CD4-positive, alpha-beta T cell treated with Interleukin-6 at 100 ng/mL for 8 hours (primary cell): ENCODE measurements around the gene LSS.
A peak's percentile ranks its signal among the peaks of the same experiment; 100 is the strongest.
"Not testable (repeated sequence)": the region's sequence is repeated elsewhere in the genome, so short reads cannot be mapped to it uniquely, and the experiment has no call there.

Experiments used
- DNase-seq: peaks from one replicate; pipeline ENCODE4 v3.0.0-alpha.2; 2020; ENCODE audit warnings: mixed read lengths, low spot score

The LSS gene

GRCh38 chr21:46245213-46245915 lies 16.8 kb upstream of the LSS start:
- no peak for DNase-seq

DNA sequence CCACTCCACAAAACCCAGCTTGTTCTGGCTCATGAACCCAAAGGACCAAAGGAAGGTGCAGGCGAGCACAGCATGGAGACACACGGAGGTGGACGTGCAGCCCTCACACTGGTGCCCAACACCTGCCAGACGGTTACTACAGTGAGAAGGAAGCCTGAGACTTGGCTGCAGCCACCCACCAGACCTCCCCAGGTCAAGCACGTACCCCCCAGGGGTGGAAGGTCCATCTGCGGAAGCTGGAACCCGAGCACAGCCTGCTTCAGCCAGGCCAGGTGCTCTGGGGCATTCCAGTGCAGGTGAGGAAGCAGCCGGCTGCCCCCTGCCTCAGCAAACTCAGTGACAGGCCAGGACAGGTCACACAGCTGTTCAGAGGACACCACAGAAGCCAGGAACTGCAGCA lies 16.0 kb upstream of the LSS start:
- no peak for DNase-seq

DNA sequence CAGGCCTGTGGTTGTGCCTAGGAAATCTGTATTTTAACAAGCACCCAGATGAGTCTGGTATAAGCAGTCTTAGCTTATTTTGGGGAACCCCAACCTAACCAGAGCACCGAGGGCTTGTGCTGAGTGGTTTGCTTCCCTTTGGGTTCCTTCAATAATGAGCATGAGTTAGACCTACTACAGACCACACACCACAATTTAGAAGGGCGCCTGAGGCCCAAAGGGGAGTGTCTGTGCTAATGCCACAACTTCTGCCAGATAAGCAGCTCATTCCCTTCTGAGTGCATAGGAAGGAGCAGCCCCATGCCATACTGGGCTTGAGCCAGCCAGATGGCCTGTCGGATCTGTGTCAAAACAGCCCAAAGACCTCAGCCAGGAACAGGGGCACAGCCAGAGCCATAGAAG lies 15.4 kb upstream of the LSS start:
- no peak for DNase-seq

GRCh38 chr21:46243325-46243724 lies 14.8 kb upstream of the LSS start:
- no peak for DNase-seq

DNA sequence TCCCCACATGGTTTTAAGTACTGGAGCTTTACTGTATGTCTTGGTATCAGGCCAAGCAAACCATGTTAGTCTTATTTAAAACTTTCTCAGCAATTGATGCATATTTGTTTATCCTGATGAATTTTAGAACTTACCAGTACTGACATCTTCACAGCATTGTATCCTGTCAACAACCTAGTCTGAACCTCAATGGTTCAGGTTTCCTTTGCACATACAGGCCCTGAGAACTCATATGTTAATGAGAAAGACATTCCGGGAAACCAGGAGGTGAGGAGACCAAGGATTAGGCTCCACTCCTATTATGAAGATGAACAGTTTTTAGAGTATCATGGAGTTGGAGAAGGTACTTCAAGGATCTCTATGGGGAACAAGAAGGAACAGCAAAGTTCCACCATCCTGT lies 13.0 kb upstream of the LSS start:
- DNase-seq: not testable (repeated sequence)

DNA sequence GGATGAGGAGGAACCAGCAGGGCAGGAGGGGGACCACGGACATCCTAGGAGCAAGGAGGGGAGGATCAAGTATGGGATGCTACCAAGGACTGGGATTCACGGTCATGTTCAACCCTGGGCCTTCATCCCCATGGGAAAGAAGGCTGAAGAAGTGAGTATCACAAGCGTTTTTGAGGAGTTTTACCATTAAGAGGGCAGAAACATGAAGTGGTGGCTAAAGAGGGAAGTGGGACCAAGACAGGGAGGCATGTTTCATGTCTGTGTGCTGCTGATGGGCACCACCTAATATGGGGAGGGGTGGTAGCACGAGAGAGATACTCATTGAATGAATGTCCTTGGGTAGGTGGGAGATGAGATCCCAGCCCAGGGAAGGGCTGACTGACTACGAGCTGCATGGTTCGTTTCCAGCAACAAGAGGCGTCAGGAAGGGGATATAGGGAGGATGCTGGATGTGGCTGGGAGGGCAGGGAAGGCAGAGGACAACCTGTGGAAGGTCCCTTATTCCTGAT lies 11.3 kb upstream of the LSS start:
- DNase-seq: no peak

GRCh38 chr21:46237474-46237873 lies 8.9 kb upstream of the LSS start:
- no peak for DNase-seq

GRCh38 chr21:46234436-46234950 lies 5.9 kb upstream of the LSS start:
- DNase-seq: no peak

DNA sequence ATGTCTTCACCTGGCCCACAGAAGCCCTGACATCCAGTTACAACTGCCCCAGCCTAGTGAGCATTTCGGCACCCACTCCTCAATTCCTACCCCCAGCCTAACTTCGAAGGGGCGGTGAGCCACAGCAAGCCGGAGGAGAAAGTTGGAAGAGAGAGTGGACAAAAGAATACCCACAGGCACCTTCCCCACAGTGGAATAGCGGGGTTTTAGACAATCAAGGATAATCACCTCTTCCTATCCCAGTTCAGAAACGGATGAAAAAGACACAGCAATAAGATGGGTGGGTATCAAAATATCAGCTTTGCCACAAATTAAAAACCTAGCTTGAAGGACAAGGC lies 1.3 kb upstream of the LSS start:
- DNase-seq: no peak

DNA sequence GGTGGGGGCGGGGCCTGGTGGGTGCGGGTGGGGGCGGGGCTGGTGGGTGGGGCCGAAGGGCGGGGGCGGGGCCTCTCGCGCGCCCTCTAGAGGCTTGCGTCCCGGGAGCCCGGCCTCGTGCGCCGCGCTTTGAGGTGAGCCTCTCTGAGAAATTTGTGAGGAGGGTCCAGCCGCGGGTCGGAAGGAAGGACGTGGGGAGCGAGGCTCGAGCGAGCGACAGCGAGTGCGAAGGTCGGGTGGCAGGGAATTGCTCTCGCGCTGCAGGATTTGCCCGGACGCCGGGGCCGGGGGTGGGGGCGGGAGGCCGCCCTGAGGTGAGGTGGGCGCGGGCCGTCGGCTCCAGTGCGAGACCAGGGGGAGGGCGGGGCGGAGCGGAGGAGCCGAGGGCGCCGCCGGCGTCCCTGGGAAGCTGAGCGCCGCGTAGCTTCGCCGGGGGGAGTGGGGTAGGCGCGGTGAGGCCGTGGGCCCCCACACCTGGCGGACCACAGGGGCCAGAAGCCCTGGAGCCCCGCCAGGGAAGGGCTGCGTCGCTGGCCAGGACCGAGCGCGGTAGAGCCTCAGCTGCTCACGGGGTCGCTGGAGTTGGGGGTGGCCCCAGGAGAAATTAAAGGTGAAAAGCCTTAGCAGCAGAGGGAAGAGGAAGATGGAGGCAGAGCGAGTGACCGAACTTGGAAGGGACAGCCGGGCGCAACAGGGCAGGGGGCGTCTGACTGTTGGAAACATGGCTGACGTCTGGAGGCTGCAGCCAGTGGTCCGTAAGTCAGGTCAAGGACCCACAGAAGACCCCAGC lies 754 bp upstream of the LSS start:
- peak; percentile 24 for DNase-seq

- DNase-seq: no peak
Observed at GRCh38 chr21:46227811-46228344, 696 bp downstream of the LSS start.

DNA sequence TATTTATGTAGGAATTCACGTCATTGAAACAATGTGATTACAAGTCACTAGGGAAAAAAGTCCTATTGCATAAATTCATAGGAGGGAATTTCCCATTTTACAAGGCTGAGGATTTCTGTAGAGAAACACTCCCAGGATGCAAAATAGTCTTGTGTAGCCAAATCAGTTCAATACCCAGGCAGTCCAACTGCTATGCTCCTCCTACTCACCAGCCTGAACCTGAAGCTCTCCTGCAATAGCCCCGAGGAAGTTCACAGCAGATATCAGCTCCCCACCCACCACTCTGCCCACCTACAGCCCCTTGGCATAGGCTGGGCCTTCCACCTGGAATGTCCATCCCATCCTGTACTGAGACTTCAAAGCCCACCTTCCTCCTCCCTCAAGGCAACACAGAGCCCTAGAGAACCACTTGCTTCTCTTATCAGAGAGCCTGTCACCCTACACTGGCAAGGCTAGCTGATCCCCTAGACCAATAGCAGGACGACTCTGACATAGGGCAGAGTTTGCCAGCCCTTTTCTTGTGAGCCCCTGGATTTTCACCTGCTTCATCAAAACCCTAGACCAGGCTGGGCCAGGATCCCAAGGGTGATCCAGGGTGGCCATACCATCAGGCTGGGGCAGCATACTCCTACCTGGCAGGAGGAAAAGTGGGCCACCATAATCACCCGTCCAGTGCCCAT lies 1.5 kb downstream of the LSS start:
- no peak for DNase-seq

DNA sequence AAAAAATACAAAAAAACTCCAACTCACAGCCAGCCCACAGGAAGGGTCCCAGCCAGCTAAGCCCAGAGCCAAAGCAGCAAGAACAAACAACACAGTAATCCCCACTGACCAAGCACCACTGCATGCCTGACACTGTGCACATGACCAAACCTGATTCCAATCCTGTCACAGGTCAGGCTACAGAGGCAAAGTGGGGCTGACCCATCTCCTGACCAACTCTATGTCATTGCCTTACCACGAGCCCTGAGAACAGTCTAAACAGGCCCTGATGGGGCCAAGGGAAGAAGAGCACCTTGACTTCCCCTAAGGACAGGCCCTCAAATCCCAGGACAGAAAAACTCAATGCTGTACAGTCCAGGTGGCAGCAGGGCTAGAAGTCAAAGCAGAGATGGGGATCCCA lies 2.4 kb downstream of the LSS start:
- DNase-seq: no peak

GRCh38 chr21:46223661-46224060 lies 4.9 kb downstream of the LSS start:
- not testable (repeated sequence) for DNase-seq

- no peak for DNase-seq
Observed at GRCh38 chr21:46223217-46223616, 5.4 kb downstream of the LSS start.

- DNase-seq: no peak
Observed at GRCh38 chr21:46222436-46223116, 6.0 kb downstream of the LSS start.

DNA sequence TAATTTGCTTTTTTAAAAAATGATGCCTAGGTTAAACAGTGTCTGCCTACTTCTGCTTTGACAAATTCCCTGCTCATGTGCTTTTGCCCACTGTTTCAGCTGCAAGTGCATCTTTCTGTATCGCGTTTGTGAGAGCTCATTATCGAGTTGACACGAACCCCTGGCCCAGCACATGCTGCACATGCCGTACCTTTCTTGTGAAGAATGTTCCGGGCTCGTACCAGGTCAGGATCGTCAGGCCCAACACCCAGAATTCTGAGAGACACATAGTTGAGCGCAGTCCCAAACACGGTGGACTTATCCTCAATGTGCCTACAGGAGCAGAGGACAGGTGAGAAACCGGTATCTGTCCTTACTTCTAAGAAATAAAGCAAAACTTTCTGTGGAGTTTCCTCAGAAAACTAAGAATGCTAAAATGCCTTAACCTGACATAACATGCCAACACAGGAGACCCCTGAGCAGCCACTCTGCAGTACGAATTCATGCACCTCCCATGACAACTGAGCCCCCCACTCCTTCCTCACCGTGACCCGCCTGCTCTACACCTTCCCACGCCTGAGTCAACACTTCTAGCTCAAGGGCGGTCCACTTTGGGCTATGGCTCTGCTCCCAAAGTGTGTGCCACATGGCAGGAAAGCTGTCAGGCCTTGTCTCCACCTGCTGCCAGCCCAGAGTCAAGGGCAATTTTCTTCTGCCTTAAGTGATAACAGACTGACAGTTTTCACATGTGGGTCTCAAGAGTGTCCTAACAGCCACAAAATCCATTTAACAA lies 6.7 kb downstream of the LSS start:
- DNase-seq: no peak

DNA sequence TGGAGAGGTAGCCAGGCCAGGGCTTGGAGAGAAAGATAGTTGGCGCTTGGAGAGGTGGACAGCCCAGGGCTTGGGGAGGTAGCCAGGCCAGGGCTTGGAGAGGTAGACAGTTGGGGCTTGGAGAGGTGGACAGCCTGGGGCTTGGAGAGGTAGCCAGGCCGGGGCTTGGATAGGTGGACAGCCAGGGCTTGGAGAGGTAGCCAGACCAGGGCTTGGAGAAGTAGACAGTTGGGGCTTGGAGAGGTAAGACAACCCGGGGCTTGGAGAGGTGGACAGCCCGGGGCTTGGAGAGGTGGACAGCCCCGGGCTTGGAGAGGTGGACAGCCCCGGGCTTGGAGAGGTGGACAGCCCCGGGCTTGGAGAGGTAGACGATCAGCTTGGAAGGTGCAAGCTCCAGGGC lies 7.7 kb downstream of the LSS start:
- DNase-seq: no peak

DNA sequence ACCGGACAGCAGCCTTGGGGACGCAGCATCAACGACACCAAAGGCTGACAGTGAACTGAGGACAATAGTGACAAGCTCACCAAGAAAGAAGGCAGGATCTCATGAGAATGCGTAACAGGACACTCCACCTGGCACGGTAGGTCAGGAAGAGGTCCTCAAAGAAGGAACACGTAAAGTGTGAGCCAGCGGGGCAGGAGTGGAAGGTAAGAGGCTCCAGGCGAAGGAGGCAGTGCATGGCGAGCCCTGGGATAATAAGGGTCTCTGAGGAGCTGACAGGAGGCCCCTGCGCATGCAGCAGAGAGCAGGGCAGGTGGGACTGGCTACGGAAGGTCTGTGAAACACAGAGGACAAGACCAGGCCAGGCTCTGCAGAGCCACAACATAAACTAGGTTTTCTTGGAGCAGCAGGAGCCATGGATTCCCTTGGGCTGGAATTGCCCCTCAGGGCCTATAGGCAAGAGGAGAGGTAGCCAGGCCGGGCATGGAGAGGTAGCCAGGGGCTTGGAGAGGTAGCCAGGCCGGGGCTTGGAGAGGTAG lies 8.2 kb downstream of the LSS start:
- DNase-seq: no peak

DNA sequence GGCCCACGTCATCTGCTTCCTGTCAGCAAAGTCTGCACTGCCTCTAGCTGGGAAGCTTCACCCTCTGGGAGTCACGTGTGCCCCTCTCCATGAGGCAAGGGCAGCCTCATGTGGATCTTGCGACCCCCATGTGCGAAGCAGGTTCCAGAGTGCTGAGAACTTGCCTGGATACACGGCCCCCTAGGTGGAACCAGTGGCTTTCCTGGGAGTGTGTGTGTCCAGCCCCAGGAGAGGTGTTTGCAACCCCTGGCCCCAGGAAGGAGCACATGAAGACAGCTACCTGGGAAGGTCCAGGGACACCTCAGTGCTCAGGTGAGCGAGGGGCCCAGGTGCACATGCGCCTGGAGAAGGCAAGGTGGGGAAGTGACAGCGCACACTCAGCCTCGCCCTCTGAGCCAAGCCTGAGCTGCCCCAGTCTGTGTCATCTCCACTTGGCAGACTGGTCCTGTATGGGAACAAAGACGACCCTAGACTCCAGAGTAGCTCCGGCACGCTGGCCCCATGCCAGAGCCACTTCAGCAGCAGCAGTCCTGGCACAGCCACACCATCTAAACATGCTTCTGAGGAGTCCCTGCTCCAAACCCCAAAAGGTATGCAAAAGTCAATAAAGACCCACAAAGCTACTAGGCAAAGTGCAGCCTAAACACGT lies 8.9 kb downstream of the LSS start:
- DNase-seq: no peak
